Measurements from ENCODE around the gene PGP. TPM values are rescaled to one million over a fixed set of nuclear protein-coding genes. Genes with fewer than 3 reads are reported as not detected.

Gene PGP
- total and polyA plus RNA-seq, 4 experiments from 2014 or later = 7.8 to 27.3 (median 19.7) TPM

DNA sequence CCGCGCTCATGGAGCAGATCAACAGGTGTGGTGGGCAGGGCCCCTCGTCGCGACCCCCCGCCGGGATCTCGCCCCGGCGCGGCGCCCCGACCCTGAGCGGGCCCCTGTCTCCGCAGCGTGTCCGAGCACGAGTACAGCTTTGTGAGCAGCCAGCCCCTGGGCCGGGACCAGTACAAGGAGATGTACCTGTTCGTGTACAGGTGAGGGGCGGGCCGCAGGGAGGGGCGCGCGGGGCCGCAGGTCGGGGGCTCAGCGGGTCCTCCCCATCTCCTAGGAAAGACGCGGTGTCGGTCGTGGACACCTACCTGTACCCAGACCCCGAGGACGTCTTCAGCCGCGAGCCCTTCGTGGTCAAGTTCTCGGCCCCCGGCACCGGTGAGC, 22.5 kb upstream of the PGP start:
- H3K36me3 ChIP-seq (ENCODE audit: insufficient read depth, low read length) = peaks cover 19% of the 10 kb centered on the region
- Mint-ChIP-seq H3K4me1 (peaks cover 0 to 9% (median 0%) of the 10 kb centered on the region in 4 donors), H3K36me3 (peaks cover 5 to 13% of the 10 kb centered on the region in 2 donors), H3K27ac (no peak overlapping the region), H3K4me3 (no peak overlapping the region), H3K27me3 (no peaks in the 10 kb centered on the region), H3K9me3 (no peaks in the 10 kb centered on the region)
- no peak for DNase-seq
- no peak overlapping the region for H3K4me3 ChIP-seq (ENCODE audit: low read length in 2 of 2)
- no peaks in the 10 kb centered on the region for H3K27me3 ChIP-seq (ENCODE audit: insufficient read depth, low read length)
- H3K27ac ChIP-seq (ENCODE audit: low read depth, low read length) = no peak overlapping the region
- POLR2A ChIA-PET (ENCODE audit: partially characterized antibody) = no interaction called here
- no peaks in the 10 kb centered on the region for H3K4me1 ChIP-seq (ENCODE audit: insufficient read depth, low read length)
- no peaks in the 10 kb centered on the region for H3K9me3 ChIP-seq (ENCODE audit: control insufficient read depth in 1 of 2, low read length in 2 of 2)
- CTCF ChIA-PET (ENCODE audit: partially characterized antibody) = no interaction called here
- intact Hi-C loops (cut with micrococcal nuclease) = no loop called here

DNA sequence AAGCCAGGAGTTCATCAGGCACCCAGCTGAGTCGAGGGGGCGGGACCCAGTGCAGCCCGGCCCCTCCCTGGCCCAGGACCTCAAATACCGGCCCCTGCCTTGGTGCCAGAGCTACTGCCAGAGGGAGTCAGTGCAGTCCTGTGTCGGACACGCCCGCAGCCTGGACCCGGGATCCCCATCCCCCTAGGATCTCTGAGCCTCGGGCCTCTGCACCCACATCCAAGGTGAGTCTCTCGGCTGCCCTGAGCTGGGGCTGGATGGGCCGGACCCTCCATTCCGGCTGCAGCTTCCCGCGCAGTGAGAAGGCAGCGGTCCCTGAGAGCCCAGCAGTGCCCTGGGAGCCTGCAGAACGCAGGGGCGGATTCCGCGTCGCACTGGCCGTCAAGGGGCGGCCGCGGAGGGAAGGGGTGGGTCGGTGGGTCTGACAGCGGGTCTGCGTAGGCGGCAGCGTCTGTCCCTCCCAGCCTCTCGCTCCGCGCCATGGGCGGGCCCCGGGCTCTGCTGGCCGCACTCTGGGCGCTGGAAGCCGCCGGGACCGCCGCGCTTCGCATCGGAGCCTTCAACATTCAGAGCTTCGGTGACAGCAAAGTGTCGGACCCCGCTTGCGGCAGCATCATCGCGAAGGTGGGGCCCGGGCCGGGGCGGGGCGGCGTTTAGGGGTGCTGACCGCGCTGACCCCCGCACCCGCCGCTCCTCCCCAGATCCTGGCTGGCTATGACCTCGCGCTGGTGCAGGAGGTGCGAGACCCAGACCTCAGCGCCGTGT, 21.9 kb upstream of the PGP start, which contains the start of gene DNASE1L2:
Gene DNASE1L2, plus strand, starts transcription at position 108 of the 765 bp plus-strand sequence. Its CDS starts 373 bp downstream, at position 481.
- no peak within 1 kb of the TSS for H3K4me3 Mint-ChIP-seq
- DNase-seq = no peak

DNA sequence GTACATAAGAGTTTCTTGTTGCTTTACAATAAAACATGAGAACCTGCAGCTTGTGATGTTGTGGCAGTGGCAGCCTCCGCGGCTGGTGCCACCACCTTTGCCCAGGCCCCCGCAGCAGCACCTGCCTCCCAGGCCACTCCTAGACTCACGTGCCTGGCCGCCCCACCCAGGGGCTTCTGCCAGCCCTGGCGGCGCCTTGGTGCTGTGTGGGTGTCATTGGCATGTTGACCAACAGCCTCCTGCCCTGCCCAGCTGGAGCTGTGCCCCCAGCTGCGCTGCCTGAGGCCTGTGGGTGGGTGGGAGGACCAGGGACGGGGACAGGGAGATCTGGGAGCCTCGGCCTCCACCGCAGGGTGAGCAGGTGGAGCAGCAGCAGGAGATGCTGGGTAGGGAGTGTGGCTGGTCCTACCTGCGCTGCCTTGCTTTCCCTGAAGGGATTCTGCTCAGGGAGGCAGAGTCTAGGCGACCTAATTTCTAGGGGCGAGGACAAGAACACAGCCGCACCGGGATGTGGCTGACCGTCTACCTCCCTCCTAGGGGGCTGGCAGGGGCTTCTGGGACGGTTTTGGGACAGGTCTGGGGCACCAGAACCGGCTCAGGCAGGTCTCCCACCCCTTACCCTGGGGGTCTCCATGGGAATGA, 21.2 kb upstream of the PGP start:
- no peak overlapping the region for H3K27ac Mint-ChIP-seq

More for the DNA sequence above, 21.9 kb upstream of the PGP start, which contains the start of gene DNASE1L2:
- Mint-ChIP-seq H3K9me3 (no peaks in the 10 kb centered on the region), H3K27ac (no peak within 1 kb of the TSS), H3K36me3 (peaks cover 5 to 15% of the 10 kb centered on the region in 2 donors), H3K4me1 (peaks cover 0 to 9% (median 0%) of the 10 kb centered on the region in 4 donors), H3K27me3 (no peaks in the 10 kb centered on the region)
- H3K4me1 ChIP-seq (ENCODE audit: insufficient read depth, low read length) = no peaks in the 10 kb centered on the region
- H3K4me3 ChIP-seq (ENCODE audit: low read length in 2 of 2) = no peak within 1 kb of the TSS
- CTCF ChIA-PET (ENCODE audit: partially characterized antibody) = no interaction called here
- intact Hi-C loops (cut with micrococcal nuclease) = no loop called here
- peaks cover 24% of the 10 kb centered on the region for H3K36me3 ChIP-seq (ENCODE audit: insufficient read depth, low read length)
- POLR2A ChIA-PET (ENCODE audit: partially characterized antibody) = interaction anchor here (0.9 to 1.1 kb wide), 2 partner anchors 16 to 21 kb away, joined by 3 to 5 read pairs; no protein-coding TSS in a partner anchor
- H3K9me3 ChIP-seq (ENCODE audit: control insufficient read depth in 1 of 2, low read length in 2 of 2) = no peaks in the 10 kb centered on the region
- no peaks in the 10 kb centered on the region for H3K27me3 ChIP-seq (ENCODE audit: insufficient read depth, low read length)
- H3K27ac ChIP-seq (ENCODE audit: low read depth, low read length) = no peak within 1 kb of the TSS

GRCh38 chr16:2235234-2235651, 20.6 kb upstream of the PGP start:
- no peaks in the 10 kb centered on the region for H3K27me3 Mint-ChIP-seq
- intact Hi-C loops (cut with micrococcal nuclease) = no loop called here
- Histone ChIP-seq H3K4me1 (ENCODE audit: insufficient read depth, low read length) (no peaks in the 10 kb centered on the region), H3K27me3 (ENCODE audit: insufficient read depth, low read length) (no peaks in the 10 kb centered on the region), H3K9me3 (ENCODE audit: control insufficient read depth in 1 of 2, low read length in 2 of 2) (no peaks in the 10 kb centered on the region), H3K27ac (ENCODE audit: low read depth, low read length) (no peak overlapping the region), H3K4me3 (ENCODE audit: low read length in 2 of 2) (no peak overlapping the region), H3K36me3 (ENCODE audit: insufficient read depth, low read length) (peaks cover 29% of the 10 kb centered on the region)
- POLR2A ChIA-PET (ENCODE audit: partially characterized antibody) = no interaction called here
- CTCF ChIA-PET (ENCODE audit: partially characterized antibody) = no interaction called here
- no peak overlapping the region for H3K27ac Mint-ChIP-seq
- peaks cover 0 to 9% (median 0%) of the 10 kb centered on the region in 4 donors for H3K4me1 Mint-ChIP-seq
- peaks cover 6 to 21% of the 10 kb centered on the region in 2 donors for H3K36me3 Mint-ChIP-seq
- DNase-seq = no peak
- H3K9me3 Mint-ChIP-seq = no peaks in the 10 kb centered on the region
- H3K4me3 Mint-ChIP-seq = no peak overlapping the region

More for the DNA sequence above, 21.2 kb upstream of the PGP start:
- Histone ChIP-seq H3K4me1 (ENCODE audit: insufficient read depth, low read length) (no peaks in the 10 kb centered on the region), H3K4me3 (ENCODE audit: low read length in 2 of 2) (no peak overlapping the region), H3K9me3 (ENCODE audit: control insufficient read depth in 1 of 2, low read length in 2 of 2) (no peaks in the 10 kb centered on the region), H3K36me3 (ENCODE audit: insufficient read depth, low read length) (peaks cover 29% of the 10 kb centered on the region), H3K27ac (ENCODE audit: low read depth, low read length) (no peak overlapping the region), H3K27me3 (ENCODE audit: insufficient read depth, low read length) (no peaks in the 10 kb centered on the region)
- POLR2A ChIA-PET (ENCODE audit: partially characterized antibody) = interaction anchor here (0.9 to 1.1 kb wide), 2 partner anchors 17 to 20 kb away, joined by 3 to 5 read pairs; no protein-coding TSS in a partner anchor
- CTCF ChIA-PET (ENCODE audit: partially characterized antibody) = no interaction called here
- Mint-ChIP-seq H3K4me3 (no peak overlapping the region), H3K36me3 (peaks cover 5 to 18% of the 10 kb centered on the region in 2 donors), H3K9me3 (no peaks in the 10 kb centered on the region), H3K4me1 (peaks cover 0 to 9% (median 0%) of the 10 kb centered on the region in 4 donors), H3K27me3 (no peaks in the 10 kb centered on the region)
- DNase-seq = no peak
- intact Hi-C loops (cut with micrococcal nuclease) = no loop called here

DNA sequence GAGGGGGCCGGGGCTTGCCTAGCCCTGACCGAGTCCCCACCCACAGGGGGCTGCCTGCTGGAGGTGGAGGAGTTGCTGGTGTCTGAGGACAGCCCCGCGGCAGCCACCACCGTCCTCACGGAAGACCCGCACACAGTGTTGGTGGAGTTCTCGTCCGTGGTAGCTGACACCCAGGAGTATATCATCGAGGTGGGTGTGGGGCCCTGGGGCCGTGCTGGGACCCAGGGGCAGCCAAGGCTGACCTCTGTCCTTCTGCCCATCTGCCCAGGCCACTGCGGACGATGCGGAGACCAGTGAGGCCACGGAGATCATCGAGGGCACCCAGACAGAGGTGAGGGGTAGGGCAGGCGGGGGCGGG, 20.2 kb upstream of the PGP start:
- no peak for DNase-seq
- peaks cover 33% of the 10 kb centered on the region for H3K36me3 ChIP-seq (ENCODE audit: insufficient read depth, low read length)
- H3K27me3 ChIP-seq (ENCODE audit: insufficient read depth, low read length) = no peaks in the 10 kb centered on the region
- no peak overlapping the region for H3K27ac ChIP-seq (ENCODE audit: low read depth, low read length)
- H3K4me3 ChIP-seq (ENCODE audit: low read length in 2 of 2) = no peak overlapping the region
- no peak overlapping the region for H3K4me3 Mint-ChIP-seq
- H3K27me3 Mint-ChIP-seq = peaks cover 0 to 1% of the 10 kb centered on the region in 2 donors
- no peak overlapping the region for H3K27ac Mint-ChIP-seq
- no peaks in the 10 kb centered on the region for H3K9me3 ChIP-seq (ENCODE audit: control insufficient read depth in 1 of 2, low read length in 2 of 2)
- no peaks in the 10 kb centered on the region for H3K4me1 ChIP-seq (ENCODE audit: insufficient read depth, low read length)
- H3K36me3 Mint-ChIP-seq = peaks cover 10 to 26% of the 10 kb centered on the region in 2 donors
- CTCF ChIA-PET (ENCODE audit: partially characterized antibody) = no interaction called here
- intact Hi-C loops (cut with micrococcal nuclease) = no loop called here
- POLR2A ChIA-PET (ENCODE audit: partially characterized antibody) = no interaction called here
- no peaks in the 10 kb centered on the region for H3K9me3 Mint-ChIP-seq
- peaks cover 0 to 9% (median 0%) of the 10 kb centered on the region in 4 donors for H3K4me1 Mint-ChIP-seq

GRCh38 chr16:2233872-2234812, 19.5 kb upstream of the PGP start:
- POLR2A ChIA-PET (ENCODE audit: partially characterized antibody) = interaction anchor here (1.0 kb wide), 1 partner anchor 28 kb away, joined by 3 read pairs; no protein-coding TSS in a partner anchor
- no peaks in the 10 kb centered on the region for H3K9me3 ChIP-seq (ENCODE audit: control insufficient read depth in 1 of 2, low read length in 2 of 2)
- no peak for DNase-seq
- CTCF ChIA-PET (ENCODE audit: partially characterized antibody) = no interaction called here
- H3K27ac ChIP-seq (ENCODE audit: low read depth, low read length) = no peak overlapping the region
- no peak overlapping the region for H3K27ac Mint-ChIP-seq
- H3K4me3 Mint-ChIP-seq = no peak overlapping the region
- H3K27me3 ChIP-seq (ENCODE audit: insufficient read depth, low read length) = no peaks in the 10 kb centered on the region
- H3K9me3 Mint-ChIP-seq = no peaks in the 10 kb centered on the region
- H3K4me1 ChIP-seq (ENCODE audit: insufficient read depth, low read length) = no peaks in the 10 kb centered on the region
- H3K36me3 ChIP-seq (ENCODE audit: insufficient read depth, low read length) = peaks cover 39% of the 10 kb centered on the region
- peaks cover 10 to 25% of the 10 kb centered on the region in 2 donors for H3K36me3 Mint-ChIP-seq
- H3K4me1 Mint-ChIP-seq = peaks cover 0 to 9% (median 0%) of the 10 kb centered on the region in 4 donors
- no peak overlapping the region for H3K4me3 ChIP-seq (ENCODE audit: low read length in 2 of 2)
- intact Hi-C loops (cut with micrococcal nuclease) = no loop called here
- H3K27me3 Mint-ChIP-seq = peaks cover 0 to 1% of the 10 kb centered on the region in 2 donors

Data from CD4-positive, alpha-beta memory T cell (primary cell).